Germinal center (tissue), 1 donor: Measurements from ENCODE around the gene PTDSS2.

Source experiments
- DNase-seq: peaks from one replicate; pipeline ENCODE4 v3.0.0; 2012; ENCODE audit warnings: mixed read lengths, low spot score

Gene PTDSS2

GRCh38 chr11:490186-490929, 40.3 kb downstream of the PTDSS2 start:
- no peak for DNase-seq

DNA sequence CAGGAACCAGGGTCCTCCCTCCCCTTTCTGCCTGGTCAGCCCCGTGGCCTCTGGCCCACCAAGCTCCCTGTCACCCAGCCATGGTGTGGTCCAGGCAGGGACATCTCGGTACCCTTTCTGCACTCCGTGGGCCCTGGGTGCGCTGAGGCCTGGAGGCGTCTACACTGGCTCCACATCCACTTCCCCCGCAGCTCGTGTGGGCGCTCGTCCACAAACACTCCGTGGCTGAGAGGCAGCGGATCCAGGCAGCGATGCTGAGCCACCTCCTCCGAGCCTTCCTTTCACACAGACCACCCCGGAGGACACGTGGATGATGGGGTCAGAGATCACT, 40.8 kb downstream of the PTDSS2 start:
- no peak for DNase-seq

GRCh38 chr11:491358-491757, 41.3 kb downstream of the PTDSS2 start:
- no peak for DNase-seq

- DNase-seq: no peak
Measured at GRCh38 chr11:492427-493226, 42.5 kb downstream of the PTDSS2 start.

DNA sequence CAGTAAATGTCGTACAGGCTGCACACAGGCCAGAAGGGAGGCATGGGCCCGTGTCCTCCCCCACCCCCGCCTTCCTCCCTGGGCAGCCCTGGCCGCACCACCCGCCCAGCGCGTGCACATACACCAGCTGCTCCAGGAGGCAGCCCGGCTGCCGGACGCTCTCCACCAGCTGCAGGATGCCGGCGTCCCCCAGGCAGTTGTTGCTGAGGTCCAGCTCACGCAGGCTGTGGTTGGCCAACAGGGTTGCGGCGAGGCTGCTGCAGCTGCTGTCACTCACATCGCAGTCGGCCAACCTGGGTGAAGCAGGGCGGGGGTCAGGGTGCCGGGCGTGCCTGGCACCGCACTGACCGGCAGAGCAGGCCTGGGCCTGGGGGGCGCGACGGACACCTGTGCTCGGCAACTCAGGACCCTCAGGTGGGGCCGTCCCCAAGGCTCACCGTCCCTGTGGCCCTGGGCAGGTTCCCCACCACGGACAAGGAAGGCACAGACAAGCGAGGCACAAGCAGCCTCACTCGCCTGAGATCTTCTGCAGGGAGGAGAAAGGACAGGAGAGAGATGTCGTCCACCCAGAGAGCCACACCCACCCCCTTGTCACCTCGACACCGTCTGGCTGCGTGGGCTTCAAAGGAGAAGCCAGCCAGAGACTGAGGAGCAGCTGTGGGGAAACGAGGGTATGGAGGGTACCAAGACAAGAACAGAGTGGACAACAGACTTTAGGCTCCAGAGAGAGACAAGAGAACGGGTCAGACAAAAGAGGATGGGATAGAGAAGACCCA, 44.9 kb downstream of the PTDSS2 start:
- no peak for DNase-seq

DNA sequence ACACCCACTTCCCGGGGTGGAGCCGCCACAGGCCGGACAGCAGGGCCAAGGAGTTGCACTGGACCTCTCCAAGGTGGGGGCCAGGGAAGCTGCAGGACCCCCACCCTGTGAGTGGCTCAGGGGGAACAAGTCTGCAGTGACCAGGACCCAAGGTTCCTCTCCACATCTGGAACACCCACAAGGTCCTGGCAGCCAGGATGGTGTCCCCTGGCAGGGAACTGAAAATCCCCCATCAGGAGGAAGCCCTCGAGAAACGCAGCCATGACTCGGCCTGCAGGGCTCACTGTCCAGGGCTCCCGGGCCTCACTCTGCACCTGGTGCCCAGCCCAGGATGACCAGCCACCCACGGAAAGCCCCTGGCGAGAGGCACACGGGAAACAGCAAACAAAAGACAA, 45.5 kb downstream of the PTDSS2 start:
- DNase-seq: no peak

- DNase-seq: no peak
Measured at GRCh38 chr11:496834-497564, 46.9 kb downstream of the PTDSS2 start.

DNA sequence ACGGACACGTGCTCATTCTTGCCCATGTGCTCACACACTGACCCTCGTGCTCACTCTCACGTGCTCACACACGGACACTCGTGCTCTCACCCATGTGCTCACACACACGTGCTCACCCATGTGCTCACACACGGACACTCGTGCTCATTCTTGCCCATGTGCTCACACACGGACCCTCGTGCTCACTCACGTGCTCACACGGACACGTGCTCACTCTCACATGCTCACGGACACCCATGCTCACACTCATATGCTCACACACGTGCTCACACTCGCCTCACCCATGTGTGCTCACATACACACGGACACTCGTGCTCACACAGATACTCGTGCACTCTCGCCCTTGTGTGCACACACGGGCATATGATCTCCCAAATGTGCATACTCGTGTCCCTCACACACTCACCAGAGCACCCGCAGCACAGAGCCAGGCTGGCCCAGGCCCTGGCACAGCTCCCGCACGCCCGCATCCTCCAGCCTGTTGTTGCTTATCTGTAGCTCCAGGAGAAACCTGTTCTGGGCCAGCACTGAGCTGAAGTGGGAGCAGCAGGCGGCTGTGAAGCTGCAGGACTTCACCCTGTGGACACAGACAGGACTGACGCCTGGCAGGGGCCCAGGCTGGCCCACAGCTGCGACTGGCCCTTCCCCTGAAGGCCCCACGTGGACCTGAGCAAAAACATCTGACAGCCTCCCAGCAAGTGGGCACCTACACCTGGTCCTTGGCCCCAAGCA, 47.7 kb downstream of the PTDSS2 start:
- no peak for DNase-seq

DNA sequence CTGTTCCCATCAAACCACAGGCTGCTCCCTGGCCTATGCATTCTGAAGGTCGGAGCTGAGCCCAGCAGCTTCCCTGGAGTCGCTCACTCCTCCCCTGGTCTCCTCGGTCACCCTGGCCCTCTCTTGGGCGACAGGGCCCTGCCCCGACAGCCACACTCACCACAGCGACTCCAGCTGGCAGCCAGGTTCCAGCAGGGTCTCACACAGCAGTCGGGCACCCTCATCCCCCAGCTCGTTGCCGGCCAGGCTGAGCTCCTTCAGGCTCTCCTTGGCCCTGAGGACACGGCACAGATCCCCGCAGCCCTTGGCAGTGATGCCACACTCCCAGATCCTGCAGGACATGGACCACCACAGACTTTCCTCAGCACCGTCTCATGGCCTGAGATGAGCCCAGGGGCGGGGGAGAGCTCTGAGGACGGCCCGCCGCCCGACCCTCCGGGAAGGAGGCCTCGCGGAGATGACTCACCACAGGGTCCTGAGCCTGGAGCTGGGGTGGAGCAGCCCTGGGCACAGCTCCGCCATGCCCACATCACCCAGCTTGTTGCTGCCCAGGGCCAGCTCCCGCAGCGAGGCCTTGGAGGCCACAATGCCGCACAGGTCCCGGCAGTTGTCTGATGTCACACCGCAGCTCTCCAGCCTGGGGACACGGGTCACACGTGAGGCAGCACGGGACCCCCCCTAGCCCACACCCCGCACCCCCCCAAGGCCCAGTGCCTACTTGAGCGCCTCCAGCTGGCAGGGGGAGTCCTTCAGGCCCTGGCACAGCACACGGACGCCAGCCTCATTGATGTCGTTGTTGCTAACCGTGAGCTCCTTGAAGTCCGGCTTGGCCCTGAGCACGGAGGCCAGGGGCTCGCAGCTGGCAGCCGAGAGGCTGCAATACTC, 48.5 kb downstream of the PTDSS2 start:
- DNase-seq: no peak

DNA sequence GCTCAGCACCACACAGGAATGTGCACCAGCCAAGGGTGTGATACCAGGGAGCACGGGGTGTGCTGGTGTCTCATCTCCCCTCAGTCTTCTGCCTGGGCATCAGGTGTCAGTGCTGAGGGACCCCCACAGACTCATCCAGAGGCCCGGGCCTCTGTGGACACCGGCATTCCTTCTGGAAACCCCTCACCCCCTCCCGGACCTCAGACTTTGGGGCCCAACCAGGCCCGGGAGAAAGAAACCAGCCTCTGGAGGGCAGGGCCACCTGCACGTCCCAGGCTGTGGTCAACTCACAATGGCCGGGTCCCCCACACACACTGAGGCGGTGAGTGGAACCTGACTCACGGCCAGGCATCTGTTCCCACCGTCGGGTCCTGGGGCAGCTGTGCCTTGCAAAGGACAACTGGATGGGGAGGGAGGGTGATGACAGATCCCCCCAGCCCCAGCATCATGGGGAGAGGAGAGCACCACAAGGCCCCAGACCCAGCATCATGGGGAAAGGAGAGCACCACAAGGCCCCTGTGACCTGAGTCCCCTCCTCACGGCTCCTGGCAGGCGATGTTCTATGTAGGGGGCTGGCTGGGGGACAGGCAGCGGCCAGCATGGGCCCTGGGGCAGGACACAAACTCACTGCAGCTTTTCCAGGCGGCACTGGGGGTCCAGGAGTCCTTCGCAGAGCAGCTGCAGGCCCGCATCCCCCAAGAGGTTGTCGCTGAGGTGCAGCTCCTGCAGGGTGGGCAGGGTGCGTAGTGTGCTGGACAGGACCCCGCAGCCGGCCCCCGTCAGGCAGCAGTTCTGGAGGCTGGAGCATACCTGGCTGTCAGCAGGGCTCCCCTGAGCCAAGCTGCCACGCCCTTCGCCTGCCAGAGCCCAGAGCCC, 49.4 kb downstream of the PTDSS2 start:
- no peak for DNase-seq

DNA sequence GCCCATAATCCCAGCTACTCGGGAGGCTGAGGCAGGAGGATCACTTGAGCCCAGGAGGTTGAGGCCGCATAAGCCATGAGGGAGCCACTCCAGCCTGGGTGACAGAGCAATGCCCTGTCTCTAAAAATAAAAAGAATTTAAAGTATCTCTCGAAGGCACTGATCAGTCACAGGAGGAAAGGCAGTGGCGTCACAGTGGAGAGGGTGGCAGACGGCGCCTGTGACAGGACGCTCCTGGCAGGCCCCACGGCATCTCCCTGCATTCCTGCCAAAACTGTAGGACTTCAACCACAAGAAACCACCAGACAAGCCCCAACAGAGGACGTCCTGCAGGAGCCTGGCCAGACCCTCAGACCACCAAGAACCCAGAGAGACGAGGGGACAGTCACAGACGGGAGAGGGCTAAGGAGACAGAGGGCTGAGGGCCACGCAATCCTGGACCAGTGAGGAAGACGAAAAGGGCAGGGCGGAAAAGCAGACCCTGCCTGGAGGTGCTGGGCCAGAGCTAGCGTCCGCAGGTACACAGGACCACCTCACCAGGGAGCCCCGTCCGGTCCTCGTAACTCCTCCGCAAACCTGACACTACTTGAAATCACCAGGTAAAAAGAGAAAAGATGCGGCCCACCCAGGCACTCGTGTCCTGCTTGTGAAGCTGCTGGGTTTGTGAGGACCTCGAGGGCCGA, 51.1 kb downstream of the PTDSS2 start:
- no peak for DNase-seq

DNA sequence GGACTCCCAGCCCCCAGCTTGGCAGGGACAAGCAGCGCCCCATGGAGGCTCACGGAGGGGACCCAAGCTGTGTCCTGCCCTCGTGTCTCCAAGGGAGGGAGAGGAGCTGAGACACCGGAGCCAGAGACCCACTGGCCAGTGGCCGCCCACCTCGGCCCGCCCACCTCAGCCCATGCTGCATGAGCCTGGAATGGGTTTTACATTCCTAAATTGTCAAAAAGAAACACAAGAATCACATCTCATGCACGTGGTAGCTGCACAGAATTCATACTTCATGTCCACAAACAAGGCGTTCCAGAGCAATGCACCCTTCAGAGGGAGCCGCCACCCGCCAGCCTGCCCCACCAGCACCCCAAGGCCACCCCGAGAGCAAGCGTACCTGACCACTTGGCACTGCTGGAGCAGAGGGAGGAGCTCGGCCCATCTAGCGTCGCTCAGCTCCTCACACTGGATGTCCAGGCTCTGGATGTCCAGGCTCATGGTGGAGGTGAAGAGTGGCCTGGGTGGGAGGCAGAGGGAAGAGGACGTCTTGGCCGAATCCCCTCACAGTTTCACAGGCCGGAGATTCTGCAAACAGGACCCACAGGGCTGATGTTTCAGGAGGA, 51.7 kb downstream of the PTDSS2 start:
- no peak for DNase-seq

DNA sequence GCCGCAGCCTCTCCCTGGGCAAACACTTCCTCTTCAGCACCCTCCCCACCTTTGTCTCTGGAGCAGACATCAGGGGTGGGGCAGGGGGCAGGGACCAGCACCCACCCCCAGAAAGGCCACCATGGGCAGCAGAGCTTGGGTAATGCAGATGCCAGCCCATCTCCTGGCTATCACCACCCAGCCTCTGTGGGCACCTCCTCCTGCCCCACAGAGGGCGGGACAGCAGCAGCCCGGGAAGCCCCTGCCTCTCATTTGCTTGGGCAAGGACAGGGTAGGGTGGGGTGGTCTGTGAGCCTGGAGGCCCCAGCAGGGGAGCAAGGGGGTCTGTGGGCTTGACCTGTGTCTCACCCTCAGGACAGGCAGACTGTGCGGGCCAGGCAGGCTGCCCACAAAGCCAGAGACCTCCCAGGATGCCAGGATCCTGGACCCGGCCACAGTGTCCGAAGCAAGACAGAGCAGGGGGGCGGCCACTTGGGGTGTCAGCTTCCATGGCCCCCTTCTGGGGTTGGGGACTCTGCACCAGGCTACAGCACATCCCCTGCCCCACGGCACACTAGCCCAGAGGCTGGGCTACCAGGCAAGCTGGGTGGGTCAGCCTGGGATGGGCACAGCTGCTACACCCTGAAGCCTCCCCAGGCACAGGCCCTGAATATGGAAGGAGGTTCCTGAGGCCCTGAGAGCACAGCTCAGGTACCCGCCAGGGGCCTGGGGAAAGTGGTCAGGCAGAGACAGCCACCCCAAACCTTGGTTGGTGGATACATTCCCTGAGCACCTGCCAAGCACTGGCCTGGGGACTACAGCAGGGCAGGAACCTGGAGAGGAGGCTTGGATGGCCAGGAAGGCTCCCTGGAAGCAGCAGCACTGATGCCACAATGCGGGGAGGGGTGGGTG, 52.5 kb downstream of the PTDSS2 start:
- no peak for DNase-seq

DNA sequence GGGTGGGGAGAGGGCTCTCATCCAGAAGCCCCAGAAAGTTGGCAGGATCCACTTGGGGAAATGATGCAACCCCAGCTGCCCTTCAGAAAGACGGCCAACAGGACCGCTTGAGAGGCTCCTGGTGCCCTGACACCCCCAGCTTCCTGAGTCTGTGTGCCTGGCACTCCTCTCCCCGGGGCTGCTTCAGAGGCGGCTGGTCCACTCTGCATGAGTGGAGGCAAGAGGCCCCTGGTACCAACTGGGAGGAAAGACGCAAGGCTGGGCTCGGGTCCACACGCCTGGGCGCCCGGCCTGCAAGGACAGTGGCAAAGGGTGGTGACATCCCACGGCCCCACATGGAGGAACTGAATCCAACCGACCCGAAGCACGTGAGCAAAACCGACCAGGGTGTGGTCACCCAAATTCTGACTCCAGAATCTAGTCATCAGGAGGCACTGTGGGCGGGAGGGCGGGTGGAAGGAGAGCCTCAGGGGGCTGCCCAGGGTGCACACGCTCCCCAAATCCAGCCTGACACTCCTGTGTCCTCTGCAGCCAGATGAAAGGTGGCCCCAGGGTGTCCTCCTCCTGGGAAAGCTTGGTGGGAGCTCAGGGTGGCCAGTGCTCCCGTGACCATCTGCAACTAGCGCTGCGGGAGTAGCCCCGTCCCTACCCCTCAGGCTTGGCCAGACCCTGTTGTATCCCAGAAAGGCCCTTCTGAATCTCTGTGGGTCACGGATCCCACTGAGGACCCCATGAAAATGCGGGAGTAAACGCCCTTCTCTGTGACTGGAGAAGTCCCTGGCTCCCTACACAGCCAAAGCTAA, 53.3 kb downstream of the PTDSS2 start:
- no peak for DNase-seq

- peak; percentile 41 for DNase-seq
Measured at GRCh38 chr11:504053-504993, 54.2 kb downstream of the PTDSS2 start.

DNA sequence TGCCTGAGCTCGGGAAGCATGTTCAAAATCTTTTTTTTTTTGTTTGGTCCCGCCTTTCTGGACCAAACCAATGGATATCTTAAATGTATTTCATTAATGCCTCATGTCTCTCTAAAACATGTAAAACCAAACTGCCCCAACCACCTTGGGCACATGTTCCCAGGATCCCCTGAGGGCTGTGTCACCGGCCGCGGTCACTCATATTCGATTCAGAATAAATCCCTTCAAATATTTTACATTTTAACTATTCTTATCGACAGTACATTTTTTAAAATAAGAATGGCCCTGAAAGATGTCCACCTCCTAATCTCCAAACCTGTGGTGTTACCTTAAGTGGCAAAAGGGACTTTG, 54.9 kb downstream of the PTDSS2 start:
- DNase-seq: no peak
